Measurements from ENCODE around the gene OR10W1.

- TF ChIP-seq TEAD4 (IDR thresholded peaks at IDR 0.05) (no peak), YY1 (IDR thresholded peaks at IDR 0.05; ENCODE audit: low read depth) (no peak), TCF12 (IDR thresholded peaks at IDR 0.05; ENCODE audit: low read depth) (no peak), RAD21 (IDR thresholded peaks at IDR 0.05; ENCODE audit: low read depth) (no peak), EGR1 (IDR thresholded peaks at IDR 0.05) (no peak)
Observed at GRCh38 chr11:58259983-58260382, 8.1 kb downstream of the OR10W1 start.

Measured in Ishikawa (cell line).